Hematopoietic multipotent progenitor cell treated with erythropoietin and hydrocortisone succinate and interleukin-3 and kit ligand, for 4 days (in vitro differentiated cells): ENCODE data around the gene KRT85.
A peak's percentile ranks its signal among the peaks of the same experiment; 100 is the strongest.
"Not testable (repeated sequence)": the region's sequence is repeated elsewhere in the genome, so short reads cannot be mapped to it uniquely, and the experiment has no call there.

Experiments
- DNase-seq: peaks from one replicate; pipeline ENCODE4 v3.0.0-alpha.2; 2015

The KRT85 gene

GRCh38 chr12:52366738-52367485, at the start of gene KRT85:
Gene KRT85 (minus strand): TSS chr12:52367481. CDS start chr12:52367405, 76 bp downstream.
- no peak for DNase-seq

GRCh38 chr12:52416795-52417194, 49.5 kb upstream of the KRT85 start:
- no peak for DNase-seq

- DNase-seq = no peak
These were observed 48.8 kb upstream of the KRT85 start for GRCh38 chr12:52415870-52416750.

GRCh38 chr12:52414936-52415335, 47.7 kb upstream of the KRT85 start:
- DNase-seq = no peak

- no peak for DNase-seq
These were observed 46.6 kb upstream of the KRT85 start for GRCh38 chr12:52413782-52414345.

- no peak for DNase-seq
These were observed 45.9 kb upstream of the KRT85 start for GRCh38 chr12:52413202-52413601.

GRCh38 chr12:52411815-52412214, 44.5 kb upstream of the KRT85 start:
- no peak for DNase-seq

- DNase-seq = not testable (repeated sequence)
These were observed 43.4 kb upstream of the KRT85 start for GRCh38 chr12:52410589-52411248.

GRCh38 chr12:52407918-52408317, 40.6 kb upstream of the KRT85 start:
- no peak for DNase-seq

GRCh38 chr12:52405922-52406385, 38.7 kb upstream of the KRT85 start, which contains the start of gene KRT82:
Gene KRT82 (minus strand): TSS chr12:52406335. CDS start chr12:52406277, 58 bp downstream.
- DNase-seq = no peak

GRCh38 chr12:52404951-52405350, 37.7 kb upstream of the KRT85 start:
- DNase-seq = no peak

GRCh38 chr12:52403561-52403960, 36.3 kb upstream of the KRT85 start:
- DNase-seq = no peak

GRCh38 chr12:52402873-52403540, 35.7 kb upstream of the KRT85 start:
- DNase-seq = no peak

- DNase-seq = no peak
These were observed 35.1 kb upstream of the KRT85 start for GRCh38 chr12:52402377-52402776.

- no peak for DNase-seq
These were observed 34.6 kb upstream of the KRT85 start for GRCh38 chr12:52401926-52402325.

- no peak for DNase-seq
These were observed 34.2 kb upstream of the KRT85 start for GRCh38 chr12:52401526-52401925.

GRCh38 chr12:52400906-52401305, 33.6 kb upstream of the KRT85 start:
- DNase-seq = no peak

- no peak for DNase-seq
These were observed 32.5 kb upstream of the KRT85 start for GRCh38 chr12:52399756-52400155.

- no peak for DNase-seq
These were observed 30.9 kb upstream of the KRT85 start for GRCh38 chr12:52398176-52398575.

GRCh38 chr12:52396656-52397055, 29.4 kb upstream of the KRT85 start:
- DNase-seq = no peak

- peak; percentile 8 for DNase-seq
These were observed 28.6 kb upstream of the KRT85 start for GRCh38 chr12:52395761-52396434.
